ENCODE data around the gene ARPC3.

GRCh38 chr12:110467847-110468213 lies 17.7 kb upstream of the ARPC3 start:
- TF ChIP-seq, protein P1, sequence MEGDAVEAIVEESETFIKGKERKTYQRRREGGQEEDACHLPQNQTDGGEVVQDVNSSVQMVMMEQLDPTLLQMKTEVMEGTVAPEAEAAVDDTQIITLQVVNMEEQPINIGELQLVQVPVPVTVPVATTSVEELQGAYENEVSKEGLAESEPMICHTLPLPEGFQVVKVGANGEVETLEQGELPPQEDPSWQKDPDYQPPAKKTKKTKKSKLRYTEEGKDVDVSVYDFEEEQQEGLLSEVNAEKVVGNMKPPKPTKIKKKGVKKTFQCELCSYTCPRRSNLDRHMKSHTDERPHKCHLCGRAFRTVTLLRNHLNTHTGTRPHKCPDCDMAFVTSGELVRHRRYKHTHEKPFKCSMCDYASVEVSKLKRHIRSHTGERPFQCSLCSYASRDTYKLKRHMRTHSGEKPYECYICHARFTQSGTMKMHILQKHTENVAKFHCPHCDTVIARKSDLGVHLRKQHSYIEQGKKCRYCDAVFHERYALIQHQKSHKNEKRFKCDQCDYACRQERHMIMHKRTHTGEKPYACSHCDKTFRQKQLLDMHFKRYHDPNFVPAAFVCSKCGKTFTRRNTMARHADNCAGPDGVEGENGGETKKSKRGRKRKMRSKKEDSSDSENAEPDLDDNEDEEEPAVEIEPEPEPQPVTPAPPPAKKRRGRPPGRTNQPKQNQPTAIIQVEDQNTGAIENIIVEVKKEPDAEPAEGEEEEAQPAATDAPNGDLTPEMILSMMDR (IDR thresholded peaks at IDR 0.05), result no peak
- TF ChIP-seq POLR2A (IDR thresholded peaks at IDR 0.05), result peak in 3 of 4 donors; percentile 74 to 87 (median 85)
- TF ChIP-seq EP300 (IDR thresholded peaks at IDR 0.05), result no peak
